ENCODE data around the gene C16orf54.

- no peak for TF ChIP-seq CTCF (IDR thresholded peaks at IDR 0.05)
- no peak for TF ChIP-seq POLR2A (IDR thresholded peaks at IDR 0.05)
Observed at GRCh38 chr16:29744541-29745101, 1.2 kb downstream of the C16orf54 start.
